BLaER1 treated with 17β-estradiol and CSF1 and Interleukin-3, amounts not matched to agents 10 nM and 100 nM (cell line): ENCODE results near the gene USP32.

Experiments
- H3K27ac ChIP-seq, 11 experiments: shearing (Covaris generic); formaldehyde crosslinking; 2 replicates each; pipeline ENCODE4 v1.8.1; 2022
- H3K27me3 ChIP-seq, 11 experiments: shearing (Covaris generic); formaldehyde crosslinking; 2 replicates each; pipeline ENCODE4 v1.8.1; 2022
- H3K36me3 ChIP-seq, 11 experiments: shearing (Covaris generic); formaldehyde crosslinking; 2 replicates each; pipeline ENCODE4 v1.8.1; 2022
- H3K4me1 ChIP-seq, 10 experiments: shearing (Covaris generic); formaldehyde crosslinking; 2 replicates each; pipeline ENCODE4 v1.8.1; 2022
- H3K4me2 ChIP-seq, 11 experiments: shearing (Covaris generic); formaldehyde crosslinking; 2 replicates each; pipeline ENCODE4 v1.8.1; 2022
- H3K4me3 ChIP-seq, 10 experiments: shearing (Covaris generic); formaldehyde crosslinking; 2 replicates each; pipeline ENCODE4 v1.8.1; 2022
- H3K9ac ChIP-seq, 11 experiments: shearing (Covaris generic); formaldehyde crosslinking; 2 replicates each; pipeline ENCODE4 v1.8.1; 2022
- H3K9me3 ChIP-seq, 11 experiments: shearing (Covaris generic); formaldehyde crosslinking; replicated peaks in 1 of 11; 2 replicates each; pipeline ENCODE4 v1.8.1; 2022
- H4K20me1 ChIP-seq, 11 experiments: shearing (Covaris generic); formaldehyde crosslinking; 2 replicates each; pipeline ENCODE4 v1.8.1; 2022
- Cebpa-rat ChIP-seq, 11 experiments: shearing (Covaris generic); IDR thresholded peaks; 2 replicates each; pipeline ENCODE4 v1.8.1; 2022

Gene USP32

DNA sequence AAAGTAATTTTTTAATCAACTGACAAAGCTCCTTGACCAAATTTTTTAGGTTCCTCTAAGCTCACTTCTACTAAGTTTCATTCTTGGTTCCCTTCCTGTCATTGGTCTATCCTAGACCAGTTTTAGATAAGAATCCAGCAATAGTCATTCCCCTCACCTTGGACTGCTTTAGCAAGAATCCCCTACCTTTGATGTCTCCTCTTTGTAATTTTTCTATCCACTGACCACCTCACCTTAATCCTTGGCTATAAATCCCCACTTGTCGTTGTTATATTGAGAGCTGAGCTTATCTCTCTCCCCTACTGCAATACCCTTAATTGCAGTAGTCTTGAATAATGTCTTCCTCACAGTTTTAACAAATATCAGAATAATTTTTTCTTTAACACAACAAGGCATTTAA, 107.2 kb downstream of the USP32 start:
- H4K20me1 ChIP-seq, result peaks cover 0 to 94% (median 4%) of the 10 kb centered on the region in 11 experiments; a peak in 9 of 22 replicates
- H3K9me3 ChIP-seq, result no peaks in the 10 kb centered on the region
- no peak overlapping the region for H3K27ac ChIP-seq
- H3K4me1 ChIP-seq, result peaks cover 0 to 9% (median 0%) of the 10 kb centered on the region in 10 experiments; a peak in 1 of 20 replicates
- no peak for TF ChIP-seq Cebpa-rat (IDR thresholded peaks at IDR 0.05)
- H3K9ac ChIP-seq, result no peak overlapping the region
- H3K27me3 ChIP-seq, result no peaks in the 10 kb centered on the region
- peaks cover 34 to 97% (median 50%) of the 10 kb centered on the region in 11 experiments for H3K36me3 ChIP-seq
- no peak overlapping the region for H3K4me2 ChIP-seq
- H3K4me3 ChIP-seq, result no peak overlapping the region

DNA sequence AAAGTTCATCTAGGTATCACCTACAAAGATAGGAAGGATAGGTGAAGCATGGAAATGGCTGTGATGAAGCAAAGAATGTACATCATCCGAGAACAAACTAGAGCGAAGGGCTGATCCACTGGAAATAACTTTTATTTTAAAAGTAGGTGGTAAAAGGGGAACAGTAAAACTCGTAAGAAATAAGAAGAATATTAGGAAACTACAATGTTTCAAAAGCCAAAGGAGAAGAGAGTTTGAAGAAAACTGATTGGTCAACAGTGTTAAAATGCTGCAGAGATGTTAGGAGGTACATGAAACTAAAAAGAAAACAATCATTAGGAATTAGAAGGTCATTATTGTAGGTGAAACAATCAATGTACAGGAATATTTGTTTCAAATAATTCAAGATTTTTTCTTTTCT, 108.1 kb downstream of the USP32 start:
- Histone ChIP-seq H3K27me3 (no peaks in the 10 kb centered on the region), H3K36me3 (peaks cover 30 to 97% (median 47%) of the 10 kb centered on the region in 11 experiments), H3K27ac (no peak overlapping the region), H3K9me3 (no peaks in the 10 kb centered on the region), H3K4me2 (no peak overlapping the region), H4K20me1 (peaks cover 0 to 95% (median 5%) of the 10 kb centered on the region in 11 experiments; a peak in 11 of 22 replicates), H3K4me3 (no peak overlapping the region), H3K9ac (no peak overlapping the region), H3K4me1 (peaks cover 0 to 9% (median 0%) of the 10 kb centered on the region in 10 experiments; a peak in 1 of 20 replicates)
- no peak for TF ChIP-seq Cebpa-rat (IDR thresholded peaks at IDR 0.05)

DNA sequence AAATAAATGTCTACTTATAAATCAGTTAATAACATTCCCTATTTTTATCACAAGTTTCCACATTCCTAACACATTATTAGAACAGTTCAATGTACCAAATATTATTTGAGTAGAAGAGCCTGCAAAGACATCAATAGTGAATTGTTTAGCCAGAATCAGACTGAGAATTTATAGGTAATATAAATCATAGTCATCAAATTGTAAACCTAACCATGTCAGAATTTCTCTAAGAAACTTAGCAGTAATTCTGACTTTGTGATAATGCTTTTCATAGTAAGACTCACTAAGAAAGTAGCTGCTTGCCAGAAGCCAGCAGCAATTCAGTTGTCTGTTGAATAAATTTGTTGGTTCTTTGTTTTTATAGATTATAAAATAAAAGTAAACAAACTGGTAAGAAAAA, 111.3 kb downstream of the USP32 start:
- Histone ChIP-seq H4K20me1 (peaks cover 0 to 99% (median 5%) of the 10 kb centered on the region in 11 experiments; a peak in 12 of 22 replicates), H3K4me2 (no peak overlapping the region), H3K4me1 (peaks cover 0 to 9% (median 0%) of the 10 kb centered on the region in 10 experiments; a peak in 1 of 20 replicates), H3K4me3 (no peak overlapping the region), H3K9ac (no peak overlapping the region), H3K27ac (no peak overlapping the region), H3K36me3 (peaks cover 3 to 94% (median 21%) of the 10 kb centered on the region in 11 experiments; a peak in 16 of 22 replicates), H3K27me3 (no peaks in the 10 kb centered on the region), H3K9me3 (no peaks in the 10 kb centered on the region)
- no peak for TF ChIP-seq Cebpa-rat (IDR thresholded peaks at IDR 0.05)

GRCh38 chr17:60278237-60278636, 113.7 kb downstream of the USP32 start:
- no peaks in the 10 kb centered on the region for H3K9me3 ChIP-seq
- no peaks in the 10 kb centered on the region for H3K27me3 ChIP-seq
- no peak overlapping the region for H3K27ac ChIP-seq
- no peak overlapping the region for H3K9ac ChIP-seq
- peaks cover 0 to 15% (median 0%) of the 10 kb centered on the region in 10 experiments; a peak in 1 of 20 replicates for H3K4me1 ChIP-seq
- no peak overlapping the region for H3K4me2 ChIP-seq
- no peak overlapping the region for H3K4me3 ChIP-seq
- H3K36me3 ChIP-seq, result peaks cover 2 to 89% (median 19%) of the 10 kb centered on the region in 11 experiments; a peak in 16 of 22 replicates
- H4K20me1 ChIP-seq, result peaks cover 0 to 99% (median 5%) of the 10 kb centered on the region in 11 experiments; a peak in 12 of 22 replicates
- TF ChIP-seq Cebpa-rat (IDR thresholded peaks at IDR 0.05), result no peak

DNA sequence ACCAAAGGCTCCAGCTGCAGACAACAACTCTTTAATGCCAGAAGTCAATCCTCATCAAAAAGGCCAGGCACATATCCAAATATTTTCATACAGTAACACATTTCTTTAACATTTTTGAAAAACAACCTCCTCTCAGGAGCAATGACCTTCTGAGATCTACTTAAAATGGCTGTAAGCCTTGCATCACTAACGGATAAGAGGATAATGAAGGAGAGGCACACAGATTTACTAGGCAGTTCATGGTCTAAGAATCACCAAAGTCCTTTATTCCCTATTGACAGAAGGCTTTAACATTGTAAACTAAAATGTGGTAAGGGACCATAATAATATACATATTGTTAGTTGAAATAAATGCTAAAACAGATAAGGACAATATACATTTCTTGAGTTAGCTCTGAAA, 114.7 kb downstream of the USP32 start:
- Histone ChIP-seq H3K27me3 (no peaks in the 10 kb centered on the region), H3K4me1 (peaks cover 0 to 17% (median 0%) of the 10 kb centered on the region in 10 experiments; a peak in 1 of 20 replicates), H3K9ac (no peak overlapping the region), H3K27ac (no peak overlapping the region), H3K9me3 (no peaks in the 10 kb centered on the region), H3K36me3 (peaks cover 4 to 89% (median 28%) of the 10 kb centered on the region in 11 experiments; a peak in 17 of 22 replicates), H4K20me1 (peaks cover 0 to 99% (median 5%) of the 10 kb centered on the region in 11 experiments; a peak in 12 of 22 replicates), H3K4me2 (no peak overlapping the region), H3K4me3 (no peak overlapping the region)
- TF ChIP-seq Cebpa-rat (IDR thresholded peaks at IDR 0.05), result no peak

DNA sequence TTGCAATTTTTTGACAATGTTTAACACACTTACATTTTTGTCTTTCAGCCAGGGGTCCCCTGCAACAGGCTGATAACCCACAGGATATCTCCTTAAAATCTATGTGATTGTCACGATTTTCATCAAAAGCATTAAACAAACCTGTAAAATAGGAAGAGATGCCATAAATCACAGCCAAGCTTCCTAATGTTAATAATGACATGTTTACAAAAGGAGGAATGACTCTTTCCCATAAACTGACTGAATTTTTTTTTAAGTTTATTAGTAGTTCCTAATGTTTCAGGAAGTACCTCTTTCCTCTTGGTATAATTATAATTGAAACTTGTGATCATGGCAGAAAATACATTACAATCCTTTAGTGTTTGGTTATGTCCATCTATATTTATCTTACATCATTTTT, 122.5 kb downstream of the USP32 start:
- no peaks in the 10 kb centered on the region for H3K9me3 ChIP-seq
- H3K27me3 ChIP-seq, result no peaks in the 10 kb centered on the region
- no peak overlapping the region for H3K4me3 ChIP-seq
- H3K4me2 ChIP-seq, result no peak overlapping the region; a peak in 1 of 22 replicates
- H3K4me1 ChIP-seq, result peaks cover 0 to 14% (median 0%) of the 10 kb centered on the region in 10 experiments; a peak in 2 of 20 replicates
- no peak overlapping the region for H3K9ac ChIP-seq
- no peak for TF ChIP-seq Cebpa-rat (IDR thresholded peaks at IDR 0.05)
- peaks cover 33 to 95% (median 73%) of the 10 kb centered on the region in 11 experiments for H3K36me3 ChIP-seq
- no peak overlapping the region for H3K27ac ChIP-seq
- H4K20me1 ChIP-seq, result peaks cover 0 to 93% (median 2%) of the 10 kb centered on the region in 11 experiments; a peak in 6 of 22 replicates

GRCh38 chr17:60260540-60260939, 131.4 kb downstream of the USP32 start:
- Histone ChIP-seq H3K9me3 (no peaks in the 10 kb centered on the region), H3K4me2 (no peak overlapping the region), H3K27ac (no peak overlapping the region), H3K36me3 (peaks cover 47 to 100% (median 81%) of the 10 kb centered on the region in 11 experiments), H3K4me1 (no peaks in the 10 kb centered on the region), H3K9ac (no peak overlapping the region), H3K27me3 (no peaks in the 10 kb centered on the region), H4K20me1 (peaks cover 0 to 96% (median 0%) of the 10 kb centered on the region in 11 experiments; a peak in 5 of 22 replicates), H3K4me3 (no peak overlapping the region)
- no peak for TF ChIP-seq Cebpa-rat (IDR thresholded peaks at IDR 0.05)

DNA sequence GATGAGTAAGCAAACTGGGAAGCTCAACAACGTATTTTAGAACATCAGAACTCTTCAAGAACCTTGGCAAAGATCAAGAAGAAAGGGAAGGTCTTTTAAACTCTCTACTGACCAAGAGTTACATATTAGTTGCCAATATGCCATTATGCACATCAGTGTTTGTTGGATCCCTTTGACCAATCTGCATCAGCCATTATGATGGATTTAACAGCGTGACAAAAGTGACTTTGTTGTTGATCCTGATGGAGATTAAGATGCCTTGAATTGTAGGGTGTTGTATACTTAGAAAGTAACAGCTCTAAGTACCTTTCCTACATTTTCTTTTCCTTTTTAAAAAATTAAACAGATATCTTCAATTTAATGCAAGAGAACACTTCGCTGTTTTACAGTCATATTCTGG, 133.6 kb downstream of the USP32 start:
- no peaks in the 10 kb centered on the region for H3K4me1 ChIP-seq
- no peak for TF ChIP-seq Cebpa-rat (IDR thresholded peaks at IDR 0.05)

GRCh38 chr17:60256174-60256573, 135.8 kb downstream of the USP32 start:
- no peak overlapping the region for H3K27ac ChIP-seq
- peaks cover 0 to 63% (median 0%) of the 10 kb centered on the region in 11 experiments; a peak in 5 of 22 replicates for H4K20me1 ChIP-seq
- no peak overlapping the region for H3K9ac ChIP-seq
- no peak overlapping the region for H3K4me2 ChIP-seq
- no peak overlapping the region for H3K4me3 ChIP-seq
- H3K4me1 ChIP-seq, result no peaks in the 10 kb centered on the region
- H3K36me3 ChIP-seq, result peaks cover 31 to 97% (median 75%) of the 10 kb centered on the region in 11 experiments
- no peaks in the 10 kb centered on the region for H3K27me3 ChIP-seq
- H3K9me3 ChIP-seq, result no peaks in the 10 kb centered on the region
- no peak for TF ChIP-seq Cebpa-rat (IDR thresholded peaks at IDR 0.05)

More for the DNA sequence above, 133.6 kb downstream of the USP32 start:
- H3K36me3 ChIP-seq, result peaks cover 41 to 100% (median 81%) of the 10 kb centered on the region in 11 experiments
- H3K9ac ChIP-seq, result no peak overlapping the region
- H3K27me3 ChIP-seq, result no peaks in the 10 kb centered on the region
- no peak overlapping the region for H3K4me3 ChIP-seq
- H3K4me2 ChIP-seq, result no peak overlapping the region
- peaks cover 0 to 84% (median 0%) of the 10 kb centered on the region in 11 experiments; a peak in 5 of 22 replicates for H4K20me1 ChIP-seq
- no peaks in the 10 kb centered on the region for H3K9me3 ChIP-seq
- no peak overlapping the region for H3K27ac ChIP-seq
